ENCODE data around the gene NMRK1. TPM values are rescaled to one million over a fixed set of nuclear protein-coding genes. Genes with fewer than 3 reads are reported as not detected.

Gene NMRK1
- total RNA-seq, 1 donor from 2014 or later, result 1.7 TPM

GRCh38 chr9:75132244-75132643 lies 44.3 kb upstream of the NMRK1 start:
- H4K20me1 ChIP-seq (ENCODE audit: low read depth), result no peaks in the 10 kb centered on the region
- Mint-ChIP-seq H3K36me3 (no peaks in the 10 kb centered on the region), H3K9me3 (no peaks in the 10 kb centered on the region), H3K27ac (no peak overlapping the region), H3K4me1 (peaks cover 8% of the 10 kb centered on the region), H3K27me3 (ENCODE audit: insufficient read depth, low read depth) (no peaks in the 10 kb centered on the region), H3K4me3 (no peak overlapping the region)
- H3K79me2 ChIP-seq (ENCODE audit: low read depth), result no peaks in the 10 kb centered on the region
- H3K4me1 ChIP-seq, result peaks cover 21% of the 10 kb centered on the region
- H3K27ac ChIP-seq, result no peak overlapping the region
- no peaks in the 10 kb centered on the region for H3F3A ChIP-seq (ENCODE audit: low read depth)
- no peak for DNase-seq (ENCODE audit: low spot score)
- no peak overlapping the region for H3K4me2 ChIP-seq
- no peaks in the 10 kb centered on the region for H3K9me3 ChIP-seq (ENCODE audit: low read depth)
- H2AFZ ChIP-seq (replicated peaks), result no peak overlapping the region
- no peak overlapping the region for H3K9ac ChIP-seq
- H3K4me3 ChIP-seq, result no peak overlapping the region
- TF ChIP-seq EZH2phosphoT487 (IDR thresholded peaks at IDR 0.05) (no peak), EZH2 (IDR thresholded peaks at IDR 0.05) (no peak), CTCF (IDR thresholded peaks at IDR 0.05) (no peak)
- no peaks in the 10 kb centered on the region for H3K27me3 ChIP-seq
- no peaks in the 10 kb centered on the region for H3K36me3 ChIP-seq

DNA sequence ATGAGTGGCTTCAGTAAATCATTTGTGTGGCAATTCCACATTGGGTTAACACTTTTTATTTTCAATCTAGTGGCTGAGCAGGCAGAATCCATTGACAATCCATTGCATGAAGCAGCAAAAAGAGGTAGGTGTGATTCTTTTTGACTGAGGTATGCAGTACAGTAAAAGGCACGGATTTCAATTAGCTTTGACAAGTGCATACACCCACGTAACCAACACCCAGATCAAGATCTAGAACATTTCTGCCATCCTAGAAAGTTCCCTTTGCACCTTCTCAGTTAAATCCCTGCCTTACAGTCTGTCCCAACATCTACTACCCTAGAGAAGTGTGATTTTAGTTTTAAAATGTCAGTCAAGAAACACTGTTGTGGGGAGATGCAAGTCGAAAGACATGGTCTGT lies 43.7 kb upstream of the NMRK1 start:
- H3K27me3 Mint-ChIP-seq (ENCODE audit: insufficient read depth, low read depth), result no peaks in the 10 kb centered on the region
- no peak overlapping the region for H3K4me3 Mint-ChIP-seq
- H3K36me3 Mint-ChIP-seq, result no peaks in the 10 kb centered on the region
- H3K4me1 Mint-ChIP-seq, result peaks cover 8% of the 10 kb centered on the region
- H3K79me2 ChIP-seq (ENCODE audit: low read depth), result no peaks in the 10 kb centered on the region
- H3K27ac Mint-ChIP-seq, result no peak overlapping the region
- H3K27ac ChIP-seq, result no peak overlapping the region
- H3K4me2 ChIP-seq, result no peak overlapping the region
- TF ChIP-seq EZH2phosphoT487 (IDR thresholded peaks at IDR 0.05) (no peak), CTCF (IDR thresholded peaks at IDR 0.05) (no peak), EZH2 (IDR thresholded peaks at IDR 0.05) (no peak)
- H3K9me3 Mint-ChIP-seq, result no peaks in the 10 kb centered on the region
- H2AFZ ChIP-seq (replicated peaks), result no peak overlapping the region
- H3K27me3 ChIP-seq, result no peaks in the 10 kb centered on the region
- H3K4me3 ChIP-seq, result no peak overlapping the region
- H4K20me1 ChIP-seq (ENCODE audit: low read depth), result no peaks in the 10 kb centered on the region
- H3F3A ChIP-seq (ENCODE audit: low read depth), result no peaks in the 10 kb centered on the region
- no peak for DNase-seq (ENCODE audit: low spot score)
- no peak overlapping the region for H3K9ac ChIP-seq
- H3K36me3 ChIP-seq, result no peaks in the 10 kb centered on the region
- H3K9me3 ChIP-seq (ENCODE audit: low read depth), result no peaks in the 10 kb centered on the region
- H3K4me1 ChIP-seq, result peaks cover 21% of the 10 kb centered on the region

DNA sequence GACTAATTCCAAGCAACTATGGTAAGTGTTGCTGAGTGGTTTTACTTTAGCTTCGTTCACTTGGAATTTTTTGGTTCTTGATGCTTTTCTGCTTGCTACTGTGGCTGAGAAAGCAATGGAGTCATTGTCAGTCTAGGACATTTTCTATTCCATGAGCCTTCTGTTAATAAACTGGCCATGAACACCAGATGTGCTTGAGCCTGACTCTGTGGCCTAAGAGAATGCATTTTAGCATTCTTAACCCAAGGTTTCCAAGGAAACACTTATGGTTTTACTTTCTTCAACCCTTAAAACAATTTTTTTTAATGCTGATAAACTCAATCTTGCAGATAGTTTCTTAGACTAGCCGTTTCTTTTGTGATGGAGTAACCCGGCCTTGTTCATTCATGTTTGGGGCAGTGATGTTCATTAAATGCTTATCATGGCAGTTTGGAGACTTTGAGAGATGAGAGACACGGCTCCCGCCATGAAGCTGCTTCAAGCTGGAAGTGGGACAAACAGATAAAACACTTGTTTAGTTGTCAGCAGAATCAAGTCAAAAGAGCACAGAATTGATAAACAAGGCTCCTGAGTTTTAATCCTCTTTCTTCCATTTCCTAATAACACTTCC lies 42.8 kb upstream of the NMRK1 start:
- no peak overlapping the region for H3K4me2 ChIP-seq
- H3K9ac ChIP-seq, result no peak overlapping the region
- no peak for DNase-seq (ENCODE audit: low spot score)
- Mint-ChIP-seq H3K9me3 (no peaks in the 10 kb centered on the region), H3K27ac (no peak overlapping the region), H3K36me3 (no peaks in the 10 kb centered on the region), H3K27me3 (ENCODE audit: insufficient read depth, low read depth) (peaks cover 2% of the 10 kb centered on the region), H3K4me3 (no peak overlapping the region), H3K4me1 (peaks cover 8% of the 10 kb centered on the region)
- no peak overlapping the region for H2AFZ ChIP-seq (replicated peaks)
- no peak for TF ChIP-seq EZH2phosphoT487 (IDR thresholded peaks at IDR 0.05)
- no peak for TF ChIP-seq CTCF (IDR thresholded peaks at IDR 0.05)
- no peak for TF ChIP-seq EZH2 (IDR thresholded peaks at IDR 0.05)
- H4K20me1 ChIP-seq (ENCODE audit: low read depth), result no peaks in the 10 kb centered on the region
- H3F3A ChIP-seq (ENCODE audit: low read depth), result no peaks in the 10 kb centered on the region
- H3K27ac ChIP-seq, result no peak overlapping the region
- H3K9me3 ChIP-seq (ENCODE audit: low read depth), result no peaks in the 10 kb centered on the region
- no peak overlapping the region for H3K4me3 ChIP-seq
- no peaks in the 10 kb centered on the region for H3K79me2 ChIP-seq (ENCODE audit: low read depth)
- no peaks in the 10 kb centered on the region for H3K27me3 ChIP-seq
- H3K36me3 ChIP-seq, result no peaks in the 10 kb centered on the region
- peaks cover 21% of the 10 kb centered on the region for H3K4me1 ChIP-seq
